HuH-7.5 (cell line): ENCODE results near the gene GASK1A.

Experiments used
- DNase-seq: peaks from one replicate; pipeline ENCODE4 v3.0.0; 2011; ENCODE audit warnings: low spot score

GASK1A gene

DNA sequence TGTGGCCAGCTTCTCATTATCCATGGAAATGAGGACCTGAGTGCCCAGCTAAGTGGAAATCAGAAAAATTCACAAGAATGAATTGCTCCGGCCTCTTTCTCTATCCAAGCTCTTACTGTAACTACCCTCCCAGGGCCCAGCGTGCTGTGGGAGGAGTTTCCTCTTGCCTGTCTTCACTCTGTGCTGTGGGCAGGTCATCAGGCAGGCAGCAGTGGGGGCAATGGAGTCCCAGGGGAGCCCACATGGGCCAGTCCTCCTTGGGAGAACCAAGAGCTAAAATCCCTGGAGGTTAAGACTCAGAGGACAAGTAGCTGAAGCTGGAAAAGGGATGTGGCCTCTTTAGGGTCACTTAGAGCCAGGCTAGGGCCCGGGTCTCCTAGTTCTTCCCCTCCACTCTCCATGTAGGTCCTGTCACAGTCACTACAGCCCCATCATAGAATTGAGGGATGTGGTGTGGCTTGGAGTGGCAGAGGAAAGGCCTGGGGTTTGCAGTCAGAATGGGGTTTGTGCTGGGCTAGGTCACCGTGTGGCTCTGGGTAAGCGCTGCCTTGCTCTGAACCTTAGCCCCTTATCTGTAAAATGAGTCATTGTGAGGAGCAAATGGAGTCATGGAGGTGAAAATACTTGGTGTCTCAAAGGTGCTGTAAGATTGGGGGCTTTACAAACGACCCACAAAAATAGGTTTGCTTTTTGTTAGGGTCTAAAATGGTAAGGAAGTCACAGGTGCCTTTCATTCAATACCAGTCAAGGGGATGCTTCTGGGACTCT is 3.7 kb downstream of the GASK1A start:
- no peak for DNase-seq

DNA sequence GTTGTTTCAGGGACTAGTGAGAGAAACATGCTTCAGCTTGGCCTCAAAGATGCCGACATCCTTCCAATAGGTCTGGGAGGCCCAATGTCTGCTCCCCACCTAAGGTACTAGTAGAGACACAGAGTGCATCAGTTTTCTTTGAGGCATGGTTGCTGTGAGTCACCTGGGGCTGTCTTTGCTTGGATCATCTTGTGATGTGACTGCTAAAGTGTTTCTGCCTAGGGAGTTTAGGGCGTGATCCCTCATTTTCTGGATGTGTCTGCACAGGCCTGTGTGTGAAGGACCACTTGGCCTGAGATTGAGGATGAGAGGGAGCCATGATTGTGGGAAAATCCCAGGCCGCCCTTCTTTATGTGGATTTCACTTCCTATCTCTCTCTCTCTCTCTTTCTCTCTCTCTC is 4.8 kb downstream of the GASK1A start:
- DNase-seq: no peak

DNA sequence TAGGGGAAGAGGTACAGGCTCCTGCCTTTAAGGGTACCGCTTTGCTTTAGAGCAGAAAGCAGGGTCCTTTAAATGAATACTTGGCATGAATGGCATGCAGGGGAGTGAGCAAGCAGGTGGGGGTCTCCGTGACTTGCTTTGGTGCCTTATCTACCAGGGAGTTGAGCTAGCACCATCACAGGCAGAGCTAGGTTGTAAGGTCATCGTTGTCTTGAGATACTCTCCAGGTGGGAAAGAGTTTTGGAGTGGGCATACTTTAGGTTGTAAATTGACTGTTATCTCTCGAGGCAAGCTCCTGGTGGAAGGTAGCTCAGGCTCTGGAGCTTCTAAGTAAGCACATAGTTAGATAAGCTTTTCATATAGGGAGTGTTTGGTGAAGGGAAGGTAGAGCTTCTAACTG is 5.6 kb downstream of the GASK1A start:
- DNase-seq: no peak

DNA sequence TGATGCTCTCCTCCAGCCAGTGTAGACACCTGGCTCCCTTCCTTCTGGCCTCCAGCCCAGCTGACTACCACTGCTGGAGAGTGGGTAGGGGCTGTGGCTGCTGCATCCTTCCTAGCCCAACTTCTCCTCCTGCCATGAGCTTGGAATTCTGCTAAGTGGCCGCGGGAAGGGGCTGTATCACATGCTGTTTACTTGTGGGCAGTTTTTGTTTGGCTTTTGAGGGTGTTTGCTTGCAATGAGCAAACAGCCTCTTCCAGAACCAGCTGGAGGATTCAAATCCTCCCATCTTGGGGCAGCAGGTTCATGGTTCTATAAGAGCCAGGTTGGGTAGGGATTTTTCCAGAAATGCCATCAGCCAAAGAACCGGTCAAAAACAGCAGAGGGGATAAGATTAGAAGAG is 9.0 kb downstream of the GASK1A start:
- DNase-seq: no peak

DNA sequence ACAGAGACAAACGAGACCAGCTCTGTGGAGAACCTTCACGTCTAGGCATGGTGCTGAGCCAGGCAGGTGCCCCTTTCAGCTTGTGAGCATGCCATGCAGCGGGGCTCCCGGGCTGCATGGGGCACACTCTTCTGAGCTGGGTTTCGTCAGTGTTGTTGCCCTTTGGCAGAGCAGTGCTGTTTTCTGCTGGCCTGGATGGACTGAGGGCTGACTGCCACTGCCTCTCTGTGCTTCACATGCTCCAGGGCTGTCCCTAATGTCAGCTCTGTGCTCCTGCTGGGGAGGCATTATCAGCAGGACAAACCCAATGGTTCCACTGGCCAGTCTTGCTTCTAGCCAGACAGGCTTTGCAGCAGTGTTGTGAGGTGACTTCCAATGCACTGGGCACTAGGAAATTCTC is 9.5 kb downstream of the GASK1A start:
- no peak for DNase-seq

DNA sequence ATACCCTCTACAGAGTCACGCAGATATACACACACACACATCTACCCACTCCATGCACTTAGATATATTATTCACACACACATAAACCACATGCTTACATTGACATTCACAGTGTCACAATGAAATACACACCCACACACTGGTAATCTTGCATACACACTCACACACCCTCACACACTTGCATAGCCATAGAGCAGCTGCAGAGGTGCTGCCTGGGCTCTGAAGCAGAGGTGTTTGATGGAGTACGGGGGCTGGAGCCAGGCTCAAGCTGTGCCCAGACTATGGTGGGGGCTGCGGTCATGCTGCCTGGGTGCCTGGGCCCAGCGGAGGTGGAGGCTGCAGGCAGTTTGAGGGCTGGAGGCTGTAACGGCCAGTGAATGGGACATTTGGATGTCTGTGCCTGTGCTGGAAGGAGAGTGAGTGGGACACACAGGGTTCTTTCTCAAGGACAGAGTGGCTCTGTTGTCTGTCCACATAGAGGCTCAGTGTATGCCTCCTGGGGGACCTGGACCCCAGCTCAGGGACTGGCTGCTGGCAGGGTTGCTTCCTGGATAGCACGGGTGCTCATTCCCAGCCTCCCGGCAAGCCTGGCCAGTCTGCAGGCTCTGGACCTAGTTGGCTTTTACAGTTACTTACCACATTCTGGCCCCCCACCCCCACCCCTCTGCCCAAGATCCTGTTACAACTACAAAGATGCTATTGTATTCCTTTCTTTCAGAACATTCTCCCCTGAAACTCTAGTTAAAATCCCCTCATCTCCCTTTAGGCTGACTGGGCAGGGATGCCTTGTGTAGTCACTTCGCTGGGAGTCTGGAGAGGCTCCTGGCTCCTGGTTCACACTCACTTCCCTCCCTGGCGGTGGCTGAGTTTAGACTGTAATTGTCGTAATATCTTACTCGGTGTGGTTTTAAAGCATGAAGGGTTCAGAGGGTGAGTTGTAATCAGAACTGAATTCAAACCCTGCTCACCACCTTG is 12.5 kb downstream of the GASK1A start:
- no peak for DNase-seq

DNA sequence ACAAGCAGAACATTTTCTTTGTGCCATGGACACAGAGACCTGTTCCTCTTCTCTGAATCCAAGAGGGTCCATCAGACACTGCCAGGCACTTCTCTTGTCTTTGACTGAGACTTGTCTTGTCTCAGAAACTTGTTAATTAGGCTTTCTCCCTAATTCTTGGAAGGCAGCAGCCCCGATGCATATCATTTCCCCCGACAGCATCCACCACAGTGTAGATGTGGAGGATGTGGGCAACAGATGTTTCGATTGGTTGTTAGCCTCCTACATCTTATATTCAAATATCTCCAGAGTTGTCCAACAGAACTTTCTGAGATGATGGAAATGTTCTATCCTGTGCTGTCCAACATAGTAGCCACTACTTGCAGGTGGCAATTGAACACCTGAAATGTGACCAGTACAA is 15.5 kb downstream of the GASK1A start:
- no peak for DNase-seq

DNA sequence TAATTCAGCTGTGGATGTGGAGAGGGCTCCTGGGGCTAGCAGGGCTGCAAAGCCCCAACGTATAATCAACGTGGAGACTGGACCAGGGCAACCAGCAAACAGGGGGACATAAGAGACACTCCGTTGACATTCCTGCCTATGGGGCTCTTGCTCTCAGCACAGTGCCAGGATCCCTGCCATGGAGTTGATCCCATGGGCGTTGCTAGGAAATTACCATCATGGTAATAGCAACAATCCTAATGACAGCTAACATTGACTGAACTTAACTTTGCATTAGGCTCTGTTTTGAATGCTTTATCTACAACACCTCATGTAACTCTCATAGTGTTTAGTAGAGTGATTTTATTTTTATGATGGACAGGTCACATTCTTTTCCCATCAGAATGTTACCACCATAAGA is 16.9 kb downstream of the GASK1A start:
- no peak for DNase-seq

DNA sequence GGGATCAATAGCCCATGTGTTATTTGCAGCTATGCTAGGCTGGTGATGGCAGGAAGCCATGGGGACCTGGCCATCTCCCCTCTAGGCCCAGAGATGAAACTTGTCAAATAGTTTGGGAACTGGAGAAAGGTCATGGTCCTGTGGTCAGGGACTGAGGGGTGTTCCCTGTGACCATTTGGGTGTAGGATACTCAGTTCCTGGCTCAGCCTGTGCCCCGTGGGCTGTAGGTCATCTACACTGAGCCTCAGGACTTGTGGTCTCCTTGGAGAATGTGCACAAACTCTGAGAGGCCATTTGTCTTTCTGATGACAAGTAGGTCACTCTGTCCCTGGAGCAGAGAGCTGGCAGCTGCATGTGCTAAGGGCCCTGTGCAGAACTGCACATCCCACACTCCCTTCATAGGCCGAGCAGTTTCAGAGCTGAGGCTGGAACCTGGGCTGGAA is 17.5 kb downstream of the GASK1A start:
- no peak for DNase-seq

DNA sequence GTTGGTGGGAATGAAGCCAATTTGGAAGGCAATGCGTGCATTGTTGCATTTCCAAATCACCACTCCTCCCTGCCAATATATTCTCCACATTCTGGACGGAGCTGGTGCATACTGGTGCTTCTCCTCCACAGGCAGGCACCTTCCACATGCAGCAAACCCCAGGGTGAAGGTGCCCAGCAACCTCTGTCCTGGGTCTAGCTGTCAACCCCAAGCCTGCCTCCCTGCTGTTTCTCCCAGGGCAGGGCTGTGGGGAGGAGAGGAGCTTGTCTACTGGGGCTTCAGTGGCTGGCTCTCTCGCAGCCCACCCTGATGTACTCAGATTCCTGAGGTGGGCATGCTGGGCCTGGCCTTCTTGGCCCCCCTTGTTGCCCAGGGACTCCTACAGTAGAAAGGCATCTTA is 20.1 kb downstream of the GASK1A start:
- no peak for DNase-seq

DNA sequence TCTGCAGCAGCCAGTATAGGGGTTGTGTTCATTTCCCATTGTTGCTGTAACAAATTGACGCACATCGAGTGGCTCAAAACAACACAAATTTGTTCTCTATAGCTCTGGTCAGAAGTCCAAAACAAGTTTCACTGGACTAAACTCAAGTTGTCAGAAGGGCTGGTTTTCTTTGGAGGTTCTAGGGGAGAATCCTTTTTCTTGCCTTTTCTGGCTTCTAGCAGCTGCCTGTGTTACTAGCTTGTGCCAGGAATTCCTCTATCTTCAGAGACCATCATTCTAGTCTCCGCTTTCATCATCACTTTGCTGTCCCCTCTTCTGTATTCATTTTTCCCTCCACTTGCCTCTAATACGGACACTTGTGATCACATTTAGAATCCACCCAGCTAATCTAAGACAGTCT is 20.5 kb downstream of the GASK1A start:
- DNase-seq: no peak

DNA sequence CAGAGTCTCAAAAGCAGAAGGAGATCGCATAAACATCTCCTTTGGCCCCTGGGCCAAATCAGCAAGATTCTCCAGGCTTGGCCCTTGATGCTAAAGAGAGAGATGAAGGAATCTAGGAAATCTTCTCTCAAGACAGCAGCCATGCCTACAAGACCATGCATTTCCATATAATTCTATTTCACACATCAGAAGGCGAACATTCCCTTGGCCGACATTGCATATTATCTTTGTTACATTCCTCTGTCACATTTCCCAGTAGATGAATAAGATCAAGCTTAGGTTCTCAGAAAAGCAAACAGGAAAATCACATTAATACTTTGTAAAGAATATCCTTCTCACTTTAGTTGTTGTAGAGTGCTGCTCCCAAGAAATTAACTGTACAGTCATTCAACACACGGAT is 21.3 kb downstream of the GASK1A start:
- no peak for DNase-seq

DNA sequence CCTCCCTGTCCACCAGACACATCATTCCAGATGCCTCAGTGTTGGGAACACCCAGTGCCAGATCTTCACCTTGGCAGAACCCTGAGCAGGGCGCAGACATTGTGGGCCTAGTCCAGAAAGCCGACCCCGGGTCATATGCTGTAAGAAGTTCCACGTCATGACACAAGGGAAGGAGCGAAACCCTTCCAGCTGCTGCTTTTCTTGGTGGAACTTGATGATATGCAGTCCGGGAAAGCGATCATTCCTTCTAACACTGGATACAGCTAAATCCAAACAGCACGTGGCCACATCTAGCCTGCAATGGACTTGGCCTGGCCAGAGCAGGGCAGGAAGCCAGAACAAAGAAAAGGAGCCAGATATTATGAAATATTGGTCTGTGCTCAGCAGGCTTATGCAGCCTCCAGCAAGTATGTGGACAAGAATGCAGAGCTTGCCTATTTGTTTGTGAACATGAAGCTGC is 22.0 kb downstream of the GASK1A start:
- DNase-seq: peak; percentile 61

DNA sequence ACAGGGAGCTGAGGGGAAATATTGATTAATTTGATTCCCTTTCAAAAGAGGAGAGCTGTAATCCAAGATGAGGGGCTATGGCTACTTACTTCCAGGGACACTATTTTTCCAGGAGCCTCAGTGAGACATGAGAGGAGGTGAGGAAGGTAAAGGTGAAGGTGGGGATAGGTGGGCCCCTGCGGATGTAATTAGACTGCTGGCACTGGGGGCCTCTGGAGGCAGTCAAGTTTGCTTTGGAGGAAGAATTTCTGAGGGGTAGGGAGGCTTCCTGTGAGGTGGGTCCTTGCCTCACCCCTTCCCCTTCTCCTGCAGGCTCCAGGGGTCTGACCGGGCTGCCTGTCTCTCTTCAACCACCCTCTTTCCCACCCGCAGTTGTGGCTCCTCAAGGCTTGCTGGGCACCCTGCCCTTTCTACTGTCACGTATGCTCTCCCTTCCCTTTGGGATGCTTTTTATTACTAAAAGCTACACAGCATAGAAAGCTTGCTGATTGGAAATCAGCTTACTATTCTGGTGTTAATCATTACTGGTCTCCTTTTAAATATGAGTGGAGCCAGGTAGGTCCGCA is 22.5 kb downstream of the GASK1A start:
- DNase-seq: no peak

DNA sequence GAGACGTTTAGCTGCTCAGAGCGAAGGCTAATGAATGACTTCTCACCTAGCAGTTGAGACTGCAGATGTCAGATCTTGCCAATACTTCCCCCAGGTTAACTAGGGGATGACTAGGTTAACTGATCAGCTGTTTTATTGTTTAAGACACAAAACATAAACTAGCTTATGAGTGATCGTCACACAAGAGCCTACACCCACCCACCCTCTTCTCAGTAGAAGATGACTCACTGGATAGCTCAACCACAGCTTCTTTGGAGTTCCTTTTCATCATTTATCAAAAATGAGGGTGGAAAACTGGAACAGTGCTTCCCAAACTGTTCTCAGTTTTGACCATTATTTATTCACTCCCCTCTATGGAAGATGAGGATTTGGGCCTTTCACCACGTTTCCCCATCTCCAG is 25.2 kb downstream of the GASK1A start:
- DNase-seq: no peak

DNA sequence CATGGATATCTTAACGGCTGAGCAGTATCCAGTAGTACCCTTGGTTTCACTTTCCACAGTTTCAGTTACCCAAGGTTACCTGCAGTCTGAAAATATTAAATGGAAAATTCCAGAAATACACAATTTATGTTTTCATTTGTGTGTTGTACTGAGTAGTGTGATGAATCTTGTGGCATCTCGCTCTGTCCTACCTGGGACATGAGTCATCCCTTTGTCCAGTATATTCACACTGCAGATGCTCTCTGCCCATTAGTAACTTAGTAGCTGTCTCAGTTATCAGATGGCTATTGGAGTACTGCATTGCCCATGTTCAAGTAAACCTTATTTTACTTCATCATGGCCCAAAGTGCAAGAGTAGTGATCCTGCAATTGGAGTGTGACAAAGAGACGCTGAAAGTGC is 26.1 kb downstream of the GASK1A start:
- DNase-seq: no peak

DNA sequence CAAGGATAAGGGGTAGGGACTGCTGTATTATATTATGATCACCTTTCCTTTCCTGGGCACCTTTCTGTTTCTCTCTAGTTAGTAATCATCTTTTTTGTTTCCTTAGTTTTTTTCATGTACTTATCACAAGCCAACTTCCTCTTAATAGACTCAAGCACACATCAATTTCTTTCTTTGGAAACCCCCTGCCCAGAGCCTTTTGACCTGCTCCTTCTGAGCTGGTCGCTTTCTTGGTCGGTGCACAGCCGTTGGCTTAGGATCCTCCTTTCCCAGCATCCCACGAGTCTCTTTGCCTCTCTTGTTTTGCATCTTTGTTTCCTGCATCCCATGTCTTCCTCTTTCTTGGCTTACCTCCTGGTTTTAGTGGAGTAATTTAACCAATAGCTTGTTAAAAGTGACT is 26.9 kb downstream of the GASK1A start:
- no peak for DNase-seq

DNA sequence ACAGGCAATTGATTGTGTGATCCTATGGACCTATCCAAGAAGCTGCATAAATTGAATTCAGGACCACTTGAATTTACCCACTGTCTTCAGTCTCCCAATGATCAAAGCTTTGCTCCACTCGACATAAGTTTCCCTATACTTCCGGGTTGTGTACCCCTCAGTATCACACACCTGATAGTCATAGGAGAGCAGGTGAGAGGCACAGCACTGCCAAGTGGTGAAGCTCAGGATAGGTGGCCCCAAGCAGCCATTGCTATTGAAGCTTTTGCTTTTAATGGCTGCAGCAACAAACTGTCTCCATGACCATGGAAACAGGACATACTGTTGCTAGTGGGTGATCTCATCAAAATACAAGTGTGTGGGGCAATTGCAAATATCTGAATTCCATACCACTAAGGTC is 27.7 kb downstream of the GASK1A start:
- no peak for DNase-seq

DNA sequence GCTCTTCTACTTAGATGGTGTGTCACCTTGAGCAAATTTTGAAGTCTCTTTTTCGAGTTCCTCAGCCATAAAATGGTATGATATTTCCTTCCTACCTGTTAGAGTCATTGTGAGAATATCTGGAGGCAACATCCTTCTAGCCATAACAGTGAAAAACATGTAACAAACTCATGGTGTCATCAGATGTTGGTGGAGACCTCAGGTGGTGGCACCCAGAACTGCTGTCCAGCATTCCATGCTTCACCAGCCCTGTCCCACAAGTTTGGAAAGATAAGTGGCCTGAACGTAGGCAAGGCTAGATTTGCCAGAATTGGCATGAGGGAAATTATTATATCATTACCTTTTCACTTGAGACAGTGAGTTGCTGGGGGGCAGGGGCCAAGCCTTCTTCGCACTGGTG is 30.4 kb downstream of the GASK1A start:
- DNase-seq: no peak

DNA sequence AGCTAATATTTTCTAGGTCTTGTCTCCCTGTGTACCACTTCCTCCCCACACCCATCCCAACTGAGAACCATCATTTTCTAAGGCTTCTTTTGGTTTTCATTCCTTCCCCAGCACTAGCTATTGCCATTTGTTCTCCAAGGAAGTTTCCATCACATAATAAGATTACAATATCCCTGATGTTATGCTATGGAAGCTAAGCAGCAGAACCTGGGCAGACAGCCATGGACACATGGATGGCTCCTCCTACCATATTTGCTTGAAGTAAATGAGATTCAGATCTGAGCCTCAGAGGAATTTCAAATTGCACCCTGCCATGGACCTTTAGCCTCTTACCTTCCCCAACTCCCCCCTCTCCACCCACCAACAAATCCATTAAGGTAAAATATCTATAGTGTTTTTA is 31.5 kb downstream of the GASK1A start:
- DNase-seq: no peak

DNA sequence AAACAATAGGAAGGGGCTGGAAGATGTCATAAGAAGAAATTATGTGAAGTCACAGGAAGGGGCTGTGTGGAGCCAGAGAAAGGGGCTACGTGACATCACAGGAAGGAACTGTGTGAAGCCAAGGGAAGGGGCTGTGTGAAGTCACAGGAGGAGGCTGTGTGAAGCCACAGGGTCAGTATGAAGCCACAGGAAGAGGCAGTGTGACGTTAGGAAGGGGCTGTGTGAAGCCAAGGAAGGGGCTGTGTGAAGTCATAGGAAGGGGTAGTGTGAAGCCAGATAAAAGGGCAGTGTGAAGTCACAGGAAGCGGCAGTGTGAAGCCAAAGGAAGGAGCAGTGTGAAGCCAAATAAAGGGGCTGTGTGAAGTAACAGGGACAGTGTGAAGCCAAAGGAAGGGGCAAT is 32.5 kb downstream of the GASK1A start:
- DNase-seq: no peak

DNA sequence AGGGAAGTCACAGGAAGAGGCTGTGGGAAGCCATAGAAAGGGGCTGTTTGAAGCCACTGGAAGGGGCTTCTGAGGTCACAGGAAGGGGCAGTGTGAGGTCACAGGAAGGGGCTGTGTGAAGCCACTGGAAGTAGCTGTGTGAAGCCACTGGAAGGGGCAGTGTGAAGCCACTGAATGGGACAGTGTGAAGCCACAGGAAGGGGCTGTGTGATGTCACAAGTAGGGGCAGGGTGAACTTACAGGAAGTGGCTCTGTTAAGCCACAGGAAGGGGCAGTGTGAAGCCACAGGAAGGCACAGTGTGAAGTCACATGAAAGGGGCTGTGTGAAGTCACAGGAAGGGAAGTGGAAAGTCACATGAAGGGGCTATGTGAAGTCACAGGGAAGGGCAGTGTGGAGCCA is 33.1 kb downstream of the GASK1A start:
- no peak for DNase-seq

DNA sequence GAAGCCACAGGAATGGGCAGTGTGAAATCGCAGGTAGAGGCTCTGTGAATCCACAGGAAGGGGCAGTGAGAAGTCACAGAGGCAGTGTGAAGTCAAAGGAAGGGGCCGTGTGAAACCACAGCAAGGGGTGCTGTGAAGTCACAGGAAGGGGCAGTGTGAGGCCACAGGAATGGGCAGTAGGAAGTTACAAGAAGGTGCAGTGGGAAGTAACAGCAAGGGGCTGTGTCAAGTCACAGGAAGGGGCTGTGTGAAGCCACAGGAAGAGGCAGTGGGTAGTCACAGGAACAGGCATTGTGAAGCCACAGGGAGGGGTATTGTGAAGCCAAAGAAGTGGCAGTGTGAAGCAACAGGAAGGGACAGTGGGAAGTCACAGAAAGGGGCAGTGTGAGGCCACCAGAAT is 34.1 kb downstream of the GASK1A start:
- DNase-seq: no peak
